Measurements from ENCODE around the gene CD2. TPM values are rescaled to one million over a fixed set of nuclear protein-coding genes. Genes with fewer than 3 reads are reported as not detected.

Gene CD2
- total and polyA plus RNA-seq, 2 donors from 2014 or later: 0.97 to 12.1 TPM

- Histone ChIP-seq H3K27ac (ENCODE audit: low read depth in 2 of 2, low read length in 2 of 2) (no peak overlapping the region), H3K4me3 (ENCODE audit: low read length in 3 of 3) (no peak overlapping the region)
- no peak for FAIRE-seq
These were observed 15.3 kb downstream of the CD2 start for GRCh38 chr1:116769561-116769977.

DNA sequence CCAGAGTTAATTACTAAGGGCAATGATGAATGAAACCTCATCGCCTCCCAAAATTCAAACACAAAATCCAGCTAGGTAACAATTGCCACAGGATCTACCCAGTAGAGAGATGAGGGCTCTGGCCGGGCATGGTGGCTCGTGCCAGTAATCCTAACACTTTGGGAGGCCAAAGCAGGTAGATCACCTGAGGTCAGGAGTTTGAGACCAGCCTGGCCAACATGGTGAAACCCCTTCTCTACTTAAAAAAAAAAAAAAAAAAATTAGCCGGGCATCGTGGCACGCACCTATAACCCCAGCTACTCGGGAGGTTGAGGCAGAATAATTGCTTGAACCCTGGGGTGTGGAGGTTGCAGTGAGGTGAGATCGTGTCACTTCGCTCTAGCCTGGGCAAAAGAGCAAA is 15.8 kb downstream of the CD2 start:
- Histone ChIP-seq H3K9me3 (ENCODE audit: control insufficient read depth in 2 of 3, insufficient read depth in 1 of 3, low read length in 3 of 3) (no peaks in the 10 kb centered on the region), H3K9ac (ENCODE audit: low read length in 3 of 3) (no peak overlapping the region), H3K4me1 (ENCODE audit: control insufficient read depth in 2 of 3, insufficient read depth in 2 of 3, low read depth in 1 of 3, low read length in 3 of 3) (no peaks in the 10 kb centered on the region), H3K4me3 (ENCODE audit: low read length in 3 of 3) (no peak overlapping the region), H3K27me3 (ENCODE audit: control insufficient read depth, insufficient read depth, low read length) (no peaks in the 10 kb centered on the region), H3K27ac (ENCODE audit: low read depth in 2 of 2, low read length in 2 of 2) (no peak overlapping the region), H3K36me3 (ENCODE audit: control insufficient read depth in 2 of 3, insufficient read depth in 3 of 3, low read length in 3 of 3) (no peaks in the 10 kb centered on the region)
- FAIRE-seq (no peak), DNase-seq (no peak)
- TF ChIP-seq, protein P1, sequence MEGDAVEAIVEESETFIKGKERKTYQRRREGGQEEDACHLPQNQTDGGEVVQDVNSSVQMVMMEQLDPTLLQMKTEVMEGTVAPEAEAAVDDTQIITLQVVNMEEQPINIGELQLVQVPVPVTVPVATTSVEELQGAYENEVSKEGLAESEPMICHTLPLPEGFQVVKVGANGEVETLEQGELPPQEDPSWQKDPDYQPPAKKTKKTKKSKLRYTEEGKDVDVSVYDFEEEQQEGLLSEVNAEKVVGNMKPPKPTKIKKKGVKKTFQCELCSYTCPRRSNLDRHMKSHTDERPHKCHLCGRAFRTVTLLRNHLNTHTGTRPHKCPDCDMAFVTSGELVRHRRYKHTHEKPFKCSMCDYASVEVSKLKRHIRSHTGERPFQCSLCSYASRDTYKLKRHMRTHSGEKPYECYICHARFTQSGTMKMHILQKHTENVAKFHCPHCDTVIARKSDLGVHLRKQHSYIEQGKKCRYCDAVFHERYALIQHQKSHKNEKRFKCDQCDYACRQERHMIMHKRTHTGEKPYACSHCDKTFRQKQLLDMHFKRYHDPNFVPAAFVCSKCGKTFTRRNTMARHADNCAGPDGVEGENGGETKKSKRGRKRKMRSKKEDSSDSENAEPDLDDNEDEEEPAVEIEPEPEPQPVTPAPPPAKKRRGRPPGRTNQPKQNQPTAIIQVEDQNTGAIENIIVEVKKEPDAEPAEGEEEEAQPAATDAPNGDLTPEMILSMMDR (IDR thresholded peaks at IDR 0.05; ENCODE audit: borderline replicate concordance, extremely low read depth, insufficient read depth): no peak
- intact Hi-C loops (cut with DNase I): no loop called here

More at GRCh38 chr1:116769561-116769977, 15.3 kb downstream of the CD2 start:
- H3K27me3 ChIP-seq (ENCODE audit: control insufficient read depth, insufficient read depth, low read length): no peaks in the 10 kb centered on the region
- no peaks in the 10 kb centered on the region for H3K4me1 ChIP-seq (ENCODE audit: control insufficient read depth in 2 of 3, insufficient read depth in 2 of 3, low read depth in 1 of 3, low read length in 3 of 3)
- TF ChIP-seq, protein P1 (IDR thresholded peaks at IDR 0.05; ENCODE audit: borderline replicate concordance, extremely low read depth, insufficient read depth): no peak
- no peak for DNase-seq
- H3K36me3 ChIP-seq (ENCODE audit: control insufficient read depth in 2 of 3, insufficient read depth in 3 of 3, low read length in 3 of 3): no peaks in the 10 kb centered on the region
- no peaks in the 10 kb centered on the region for H3K9me3 ChIP-seq (ENCODE audit: control insufficient read depth in 2 of 3, insufficient read depth in 1 of 3, low read length in 3 of 3)
- intact Hi-C loops (cut with DNase I): no loop called here
- H3K9ac ChIP-seq (ENCODE audit: low read length in 3 of 3): no peak overlapping the region

GRCh38 chr1:116770625-116771024 is 16.4 kb downstream of the CD2 start:
- no peak overlapping the region for H3K27ac ChIP-seq (ENCODE audit: low read depth in 2 of 2, low read length in 2 of 2)

More at GRCh38 chr1:116770625-116771024, 16.4 kb downstream of the CD2 start:
- TF ChIP-seq, protein P1 (IDR thresholded peaks at IDR 0.05; ENCODE audit: borderline replicate concordance, extremely low read depth, insufficient read depth): no peak
- intact Hi-C loops (cut with DNase I): no loop called here
- no peaks in the 10 kb centered on the region for H3K9me3 ChIP-seq (ENCODE audit: control insufficient read depth in 2 of 3, insufficient read depth in 1 of 3, low read length in 3 of 3)
- no peaks in the 10 kb centered on the region for H3K27me3 ChIP-seq (ENCODE audit: control insufficient read depth, insufficient read depth, low read length)
- no peak overlapping the region for H3K9ac ChIP-seq (ENCODE audit: low read length in 3 of 3)
- no peak overlapping the region for H3K4me3 ChIP-seq (ENCODE audit: low read length in 3 of 3)
- no peak for DNase-seq
- no peaks in the 10 kb centered on the region for H3K4me1 ChIP-seq (ENCODE audit: control insufficient read depth in 2 of 3, insufficient read depth in 2 of 3, low read depth in 1 of 3, low read length in 3 of 3)
- no peaks in the 10 kb centered on the region for H3K36me3 ChIP-seq (ENCODE audit: control insufficient read depth in 2 of 3, insufficient read depth in 3 of 3, low read length in 3 of 3)
- no peak for FAIRE-seq
